HepG2 (cell line): ENCODE results near the gene OR10V1. TPM values are rescaled to one million over a fixed set of nuclear protein-coding genes. Genes with fewer than 3 reads are reported as not detected.
A peak's percentile ranks its signal among the peaks of the same experiment; 100 is the strongest.

Source experiments
- ARID4A ChIP-seq: sonication (generic); formaldehyde crosslinking; IDR thresholded peaks from 2 replicates; pipeline ENCODE4 v1.5.0; 2020; ENCODE audit warnings: mild to moderate bottlenecking, missing genetic modification reagents, borderline replicate concordance
- DNMT1 ChIP-seq: sonication (generic); formaldehyde crosslinking; IDR thresholded peaks from 2 replicates; pipeline ENCODE4 v1.5.1; 2020; ENCODE audit warnings: mild to moderate bottlenecking, missing genetic modification reagents
- DR1 ChIP-seq: sonication (generic); formaldehyde crosslinking; IDR thresholded peaks from 2 replicates; pipeline ENCODE4 v1.8.0; 2021; ENCODE audit warnings: mild to moderate bottlenecking, missing genetic modification reagents, inconsistent platforms
- GATAD2A ChIP-seq: IDR thresholded peaks from 2 replicates; pipeline ENCODE4 v1.6.1; 2016
- HNF4G ChIP-seq, 2 experiments: sonication (generic) in 1 of 2; formaldehyde crosslinking in 1 of 2; IDR thresholded peaks; 2 replicates each; pipeline versions ENCODE4 v1.4.0 to v1.6.1; 2011 to 2020; ENCODE audit warnings: borderline replicate concordance in 2 of 2, low read depth in 2 of 2, mild to moderate bottlenecking in 2 of 2, low read length in 1 of 2, missing genetic modification reagents in 1 of 2, moderate library complexity in 1 of 2
- ISL2 ChIP-seq: sonication (generic); formaldehyde crosslinking; IDR thresholded peaks from 2 replicates; pipeline ENCODE4 v1.5.0; 2020; ENCODE audit warnings: missing genetic modification reagents
- MTERF4 ChIP-seq: sonication (generic); formaldehyde crosslinking; IDR thresholded peaks from 2 replicates; pipeline ENCODE4 v1.8.0; 2023; ENCODE audit warnings: mild to moderate bottlenecking, missing genetic modification reagents
- RFXAP ChIP-seq: sonication (generic); formaldehyde crosslinking; IDR thresholded peaks from 2 replicates; pipeline ENCODE4 v1.4.0; 2020; ENCODE audit warnings: missing genetic modification reagents, borderline replicate concordance
- RXRB ChIP-seq: IDR thresholded peaks from 2 replicates; pipeline ENCODE4 v1.6.1; 2016; ENCODE audit warnings: borderline replicate concordance, missing genetic modification reagents, missing compliant biosample characterization
- SMAD9 ChIP-seq: sonication (generic); formaldehyde crosslinking; IDR thresholded peaks from 2 replicates; pipeline ENCODE4 v1.5.1; 2020; ENCODE audit warnings: mild to moderate bottlenecking, missing genetic modification reagents
- THAP8 ChIP-seq: sonication (generic); formaldehyde crosslinking; IDR thresholded peaks from 2 replicates; pipeline ENCODE4 v1.5.1; 2020; ENCODE audit warnings: missing genetic modification reagents, mild to moderate bottlenecking, borderline replicate concordance
- ZFAT ChIP-seq: sonication (generic); formaldehyde crosslinking; conservative IDR thresholded peaks from 2 replicates; pipeline ENCODE4 v1.8.1; 2023; ENCODE audit warnings: missing genetic modification reagents, inconsistent platforms
- ZNF646 ChIP-seq: sonication (generic); formaldehyde crosslinking; IDR thresholded peaks from 2 replicates; pipeline ENCODE4 v1.9.0; 2021; ENCODE audit warnings: mild to moderate bottlenecking, missing genetic modification reagents
- ZNF691 ChIP-seq: sonication (generic); formaldehyde crosslinking; IDR thresholded peaks from 2 replicates; pipeline ENCODE4 v1.4.0; 2020; ENCODE audit warnings: missing genetic modification reagents, low read depth, mild to moderate bottlenecking, borderline replicate concordance
- polyA plus RNA-seq, 8 experiments: library from polyadenylated mRNA; depleted of rRNA in 3 of 8; stranded (reverse) in 7 of 8; unstranded in 1 of 8; fragments of >200 nt; fragmentation: Illumina TruSeq in 4 of 8; extraction: Trizol in 4 of 8; gene quantifications; 2 replicates each; pipeline versions ENCODE4 v1.2.1 to v1.2.3, GENCODE V29; 2011 to 2016; ENCODE audit warnings: low read depth in 4 of 8, missing spikeins in 1 of 8, mixed read lengths in 1 of 8; ENCODE audit not compliant: insufficient read depth in 1 of 8
- total RNA-seq, 5 experiments: library from RNA; depleted of rRNA; stranded (reverse); fragments of >200 nt; fragmentation: Illumina TruSeq; extraction: Trizol; gene quantifications; 2 replicates each; pipeline ENCODE4 v1.2.3, GENCODE V29; 2016; ENCODE audit warnings: low read depth in 1 of 5

OR10V1 gene
- total and polyA plus RNA-seq, 2 of the 13 experiments (the other 11 are each of a cell fraction or from before 2014, with no cell fraction given), result not detected

GRCh38 chr11:59668950-59669610 is 44.6 kb downstream of the OR10V1 start, which contains the start of gene PATL1 (continued):
- TF ChIP-seq THAP8 (CRISPR knock-in tag), result 0 out of 2 replicates have a peak, but pooled peaks have one; percentile 42
- peak; percentile 84; the same call in 1 of the 2 replicates for TF ChIP-seq RFXAP (CRISPR knock-in tag)
- TF ChIP-seq ZNF646, result 0 out of 2 replicates have a peak, but pooled peaks have one; percentile 34
- TF ChIP-seq HNF4G (IDR thresholded peaks at IDR 0.05; ENCODE audit: borderline replicate concordance, low read depth, low read length), result no peak
- no peak for TF ChIP-seq HNF4G (CRISPR knock-in tag; IDR thresholded peaks at IDR 0.05; ENCODE audit: borderline replicate concordance, low read depth)
- TF ChIP-seq DNMT1 (CRISPR knock-in tag), result 0 out of 2 replicates have a peak, but pooled peaks have one; percentile 21
- TF ChIP-seq GATAD2A (CRISPR knock-in tag), result peak; percentile 72
- no peak for TF ChIP-seq ZNF691 (CRISPR knock-in tag)
- TF ChIP-seq RXRB (CRISPR knock-in tag), result 0 out of 2 replicates have a peak, but pooled peaks have one; percentile 11
- peak; percentile 9; the same call in 1 of the 2 replicates for TF ChIP-seq ARID4A
- peak; percentile 66; the same call in 1 of the 2 replicates for TF ChIP-seq ZFAT (CRISPR knock-in tag)
- no peak; the same call in 1 of the 2 replicates for TF ChIP-seq ISL2 (CRISPR knock-in tag)
- TF ChIP-seq SMAD9, result no peak
- TF ChIP-seq DR1 (CRISPR knock-in tag), result peak; percentile 28; the same call in 1 of the 2 replicates
- TF ChIP-seq MTERF4 (CRISPR knock-in tag), result peak; percentile 71; the same call in 1 of the 2 replicates
